HUES6 (cell line): ENCODE results near the gene ITGA5.

Experiments
- H3K27ac ChIP-seq: 2 replicates; pipeline ENCODE4 v1.7.0; 2013; ENCODE audit warnings: low read depth, mild to moderate bottlenecking, low read length, inconsistent platforms
- H3K27me3 ChIP-seq: 2 replicates; pipeline ENCODE4 v1.6.1; 2013; ENCODE audit warnings: low read length; ENCODE audit not compliant: control insufficient read depth, insufficient read depth
- H3K36me3 ChIP-seq: 2 replicates; pipeline ENCODE4 v1.6.1; 2013; ENCODE audit warnings: low read length; ENCODE audit not compliant: control insufficient read depth, insufficient read depth
- H3K4me1 ChIP-seq: 2 replicates; pipeline ENCODE4 v1.6.1; 2013; ENCODE audit warnings: low read length; ENCODE audit not compliant: control insufficient read depth, insufficient read depth
- H3K4me3 ChIP-seq: 2 replicates; pipeline ENCODE4 v1.5.1; 2013; ENCODE audit warnings: low read depth, low read length
- H3K9ac ChIP-seq: one replicate; pipeline ENCODE4 v1.6.1; 2013; ENCODE audit warnings: mild to moderate bottlenecking, low read length
- H3K9me3 ChIP-seq: 2 replicates; pipeline ENCODE4 v1.6.1; 2013; ENCODE audit warnings: low read depth, low read length; ENCODE audit not compliant: control insufficient read depth, insufficient read depth

Gene ITGA5

DNA sequence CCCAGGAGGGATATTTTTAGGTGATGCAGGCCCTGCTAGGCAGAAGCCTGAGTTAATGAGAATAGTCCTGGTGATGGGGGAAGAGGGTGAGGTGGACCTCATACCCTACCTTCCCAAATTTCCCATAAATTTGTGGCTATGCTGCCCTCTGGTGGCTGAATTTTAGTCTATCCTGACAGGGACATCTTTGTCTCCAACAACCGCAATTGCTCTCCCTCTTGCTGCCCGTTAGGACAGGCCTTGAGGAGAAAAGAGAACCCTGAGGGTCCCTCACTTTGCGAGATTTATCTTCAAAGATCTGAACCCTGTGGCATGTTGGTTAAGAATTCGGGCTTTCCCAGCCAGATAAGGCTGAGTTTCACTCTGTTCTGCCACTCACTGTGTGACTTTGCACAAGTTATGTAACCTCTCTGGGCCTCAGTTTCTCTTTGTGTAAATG, 24.8 kb downstream of the ITGA5 start:
- H3K9ac ChIP-seq = no peak overlapping the region
- peaks cover 4% of the 10 kb centered on the region; the same call in 1 of the 2 replicates for H3K27me3 ChIP-seq
- no peaks in the 10 kb centered on the region for H3K9me3 ChIP-seq
- H3K4me1 ChIP-seq = peaks cover 28% of the 10 kb centered on the region
- H3K36me3 ChIP-seq = peaks cover 36% of the 10 kb centered on the region
- H3K27ac ChIP-seq = no peak overlapping the region
- no peak overlapping the region for H3K4me3 ChIP-seq

DNA sequence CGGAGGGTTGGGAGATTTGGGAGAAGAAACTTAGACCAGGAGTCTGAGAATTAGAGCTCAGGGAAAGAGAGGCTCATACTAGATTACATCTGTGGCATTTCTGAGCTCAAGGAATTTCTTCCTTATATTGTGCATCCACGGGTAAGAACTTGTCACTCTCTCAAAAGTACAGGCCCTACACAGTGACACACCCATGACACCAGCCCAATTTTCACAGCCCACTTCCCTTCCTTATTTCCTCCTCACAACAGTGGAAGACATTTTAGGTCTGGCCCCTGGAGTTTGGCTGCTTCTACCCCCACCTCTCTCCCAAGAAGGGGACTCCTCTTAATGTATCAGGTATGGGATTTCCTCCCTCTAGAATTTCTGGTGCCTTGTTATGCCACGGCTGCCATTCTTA, 25.3 kb downstream of the ITGA5 start:
- no peak overlapping the region for H3K4me3 ChIP-seq
- peaks cover 32% of the 10 kb centered on the region for H3K36me3 ChIP-seq
- no peak overlapping the region for H3K9ac ChIP-seq
- H3K4me1 ChIP-seq = peaks cover 34% of the 10 kb centered on the region
- no peaks in the 10 kb centered on the region for H3K9me3 ChIP-seq
- H3K27me3 ChIP-seq = peaks cover 4% of the 10 kb centered on the region; the same call in 1 of the 2 replicates
- H3K27ac ChIP-seq = no peak overlapping the region

DNA sequence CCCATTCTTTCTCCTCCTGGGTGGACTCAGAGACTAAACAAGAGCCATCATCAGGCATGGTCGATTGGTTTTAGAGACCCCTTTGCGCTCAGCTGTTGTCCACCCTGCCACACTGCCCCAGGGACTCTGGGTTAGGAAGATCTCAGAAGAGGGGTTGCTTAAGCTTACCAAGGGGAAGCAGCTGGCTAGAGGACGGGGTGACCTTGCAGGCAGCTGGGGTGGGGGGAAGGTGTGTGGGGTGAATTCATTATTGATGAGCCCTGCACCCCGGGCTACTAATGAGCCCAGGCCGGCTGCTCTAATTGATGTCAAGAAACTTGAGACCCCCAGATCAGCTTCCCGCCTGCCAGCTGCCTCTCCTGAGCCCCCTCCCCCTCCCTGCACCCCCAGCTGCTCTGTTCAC, 25.9 kb downstream of the ITGA5 start:
- peaks cover 26% of the 10 kb centered on the region for H3K36me3 ChIP-seq
- H3K27ac ChIP-seq = no peak overlapping the region

DNA sequence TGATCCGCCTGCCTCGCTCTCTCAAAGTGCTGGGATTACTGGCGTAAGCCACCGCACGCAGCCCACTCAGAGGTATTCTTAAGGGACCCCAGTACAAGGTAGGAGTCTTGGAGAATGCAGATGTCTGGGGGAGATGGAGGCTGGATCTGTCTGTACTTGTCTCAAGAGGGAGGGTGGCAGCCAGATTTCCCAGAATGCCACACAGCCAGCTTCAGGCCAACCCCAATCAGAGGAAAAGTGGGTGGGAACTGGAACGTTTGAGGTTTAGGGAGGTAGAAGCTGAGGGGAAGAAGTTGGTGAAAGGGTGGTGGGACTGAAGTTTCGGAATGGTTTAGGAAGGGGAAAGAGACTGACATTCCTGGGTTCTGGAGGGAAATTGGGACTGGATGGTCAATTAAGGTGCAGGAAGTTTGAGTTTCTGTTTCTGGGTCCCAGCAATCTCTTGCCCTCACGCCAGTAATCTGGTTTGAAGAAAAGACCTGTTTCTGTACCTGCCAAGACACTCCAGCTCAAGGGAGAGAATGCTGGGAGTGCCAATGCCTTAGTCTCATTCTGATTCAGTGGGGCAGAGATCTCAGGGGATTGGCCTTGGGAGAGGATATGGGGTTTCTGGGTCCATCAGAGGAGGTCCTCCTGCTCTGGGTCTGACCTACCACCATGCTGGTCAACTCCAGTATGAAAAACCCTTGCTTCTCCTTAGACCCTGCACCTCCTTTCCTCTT, 26.4 kb downstream of the ITGA5 start:
- H3K4me3 ChIP-seq = no peak overlapping the region
- peaks cover 23% of the 10 kb centered on the region for H3K36me3 ChIP-seq
- H3K9me3 ChIP-seq = no peaks in the 10 kb centered on the region
- H3K4me1 ChIP-seq = peaks cover 45% of the 10 kb centered on the region
- H3K9ac ChIP-seq = no peak overlapping the region
- H3K27me3 ChIP-seq = peaks cover 4% of the 10 kb centered on the region; the same call in 1 of the 2 replicates
- H3K27ac ChIP-seq = no peak overlapping the region

More for the DNA sequence above, 25.9 kb downstream of the ITGA5 start:
- H3K4me3 ChIP-seq = no peak overlapping the region
- peaks cover 4% of the 10 kb centered on the region; the same call in 1 of the 2 replicates for H3K27me3 ChIP-seq
- H3K9ac ChIP-seq = no peak overlapping the region
- peaks cover 39% of the 10 kb centered on the region for H3K4me1 ChIP-seq
- no peaks in the 10 kb centered on the region for H3K9me3 ChIP-seq

DNA sequence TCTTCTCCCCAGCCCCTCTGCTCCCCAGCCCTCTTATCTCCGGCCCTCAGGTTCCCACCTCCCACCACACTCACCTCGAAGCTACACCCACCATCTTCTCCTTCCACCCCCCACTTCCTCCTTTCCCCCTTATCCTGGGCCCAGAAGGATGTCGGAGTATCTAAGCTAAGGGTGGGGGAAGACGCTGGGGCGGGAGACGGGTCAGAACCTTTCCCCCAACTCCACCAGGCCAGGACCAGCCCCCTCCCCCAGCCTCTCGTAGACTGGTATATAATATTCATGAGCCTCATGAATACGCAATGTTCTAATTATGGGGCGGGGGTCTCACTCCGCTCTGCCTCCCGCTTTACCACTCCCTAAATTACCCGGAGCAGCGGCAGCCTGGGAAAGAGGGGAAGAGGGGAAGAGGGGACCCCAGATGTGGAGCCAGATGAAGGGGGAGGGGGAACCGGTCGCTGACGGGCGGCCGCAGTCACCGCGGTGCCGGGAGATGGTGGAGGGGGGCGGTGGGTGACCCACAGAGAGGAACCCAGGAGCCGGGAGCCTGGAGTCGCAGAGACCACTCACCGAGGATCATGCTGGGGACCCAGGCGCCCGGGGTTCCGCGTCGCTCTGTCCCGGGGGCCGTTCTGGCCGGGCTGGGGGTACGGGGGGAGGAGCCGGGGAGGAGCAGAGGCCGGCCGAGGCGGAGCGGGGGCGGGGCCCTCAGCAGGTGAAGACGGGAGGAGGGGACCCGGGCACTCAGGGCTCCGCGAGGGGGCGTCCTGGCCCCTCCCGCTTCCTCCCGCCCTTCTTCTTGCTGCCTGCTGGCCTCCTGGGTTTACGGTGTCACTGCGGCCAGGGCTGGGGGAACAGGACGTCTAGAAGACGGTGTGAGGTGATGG, 28.2 kb downstream of the ITGA5 start:
- peaks cover 62% of the 10 kb centered on the region for H3K4me1 ChIP-seq
- peak overlapping the region; percentile 86 for H3K4me3 ChIP-seq
- H3K9me3 ChIP-seq = no peaks in the 10 kb centered on the region
- peaks cover 4% of the 10 kb centered on the region; the same call in 1 of the 2 replicates for H3K27me3 ChIP-seq
- peaks cover 8% of the 10 kb centered on the region; the same call in 1 of the 2 replicates for H3K36me3 ChIP-seq
- H3K9ac ChIP-seq = peak overlapping the region; percentile 58
- no peak overlapping the region for H3K27ac ChIP-seq

DNA sequence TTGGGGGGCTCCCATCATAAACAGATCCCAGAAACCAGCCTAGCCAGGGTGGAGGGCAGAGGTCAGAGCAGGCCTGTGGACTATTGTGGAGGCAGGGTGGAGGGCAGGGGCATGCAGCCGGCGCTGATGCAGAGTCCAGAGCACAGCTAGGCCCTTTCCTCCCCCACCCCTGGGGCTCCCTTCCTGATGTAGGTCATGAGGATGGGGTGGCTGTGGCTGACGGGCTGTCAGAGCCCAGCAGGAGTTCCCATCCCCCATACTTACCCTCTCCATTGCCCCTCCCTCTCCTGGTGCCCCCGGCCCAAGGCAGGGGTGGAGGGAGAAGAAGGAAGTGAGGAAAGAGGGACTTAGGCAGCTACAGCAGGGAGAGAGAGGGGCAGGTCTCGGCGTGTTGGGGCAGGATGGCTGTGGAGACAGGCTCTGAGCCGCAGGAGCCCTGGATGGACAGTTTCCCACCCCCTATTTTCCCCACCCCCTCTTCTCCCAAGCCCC, 28.8 kb downstream of the ITGA5 start:
- Histone ChIP-seq H3K36me3 (peaks cover 5% of the 10 kb centered on the region; the same call in 1 of the 2 replicates), H3K9me3 (no peaks in the 10 kb centered on the region), H3K9ac (no peak overlapping the region), H3K27ac (no peak overlapping the region), H3K4me3 (peak overlapping the region; percentile 86), H3K4me1 (peaks cover 67% of the 10 kb centered on the region), H3K27me3 (peaks cover 4% of the 10 kb centered on the region; the same call in 1 of the 2 replicates)

DNA sequence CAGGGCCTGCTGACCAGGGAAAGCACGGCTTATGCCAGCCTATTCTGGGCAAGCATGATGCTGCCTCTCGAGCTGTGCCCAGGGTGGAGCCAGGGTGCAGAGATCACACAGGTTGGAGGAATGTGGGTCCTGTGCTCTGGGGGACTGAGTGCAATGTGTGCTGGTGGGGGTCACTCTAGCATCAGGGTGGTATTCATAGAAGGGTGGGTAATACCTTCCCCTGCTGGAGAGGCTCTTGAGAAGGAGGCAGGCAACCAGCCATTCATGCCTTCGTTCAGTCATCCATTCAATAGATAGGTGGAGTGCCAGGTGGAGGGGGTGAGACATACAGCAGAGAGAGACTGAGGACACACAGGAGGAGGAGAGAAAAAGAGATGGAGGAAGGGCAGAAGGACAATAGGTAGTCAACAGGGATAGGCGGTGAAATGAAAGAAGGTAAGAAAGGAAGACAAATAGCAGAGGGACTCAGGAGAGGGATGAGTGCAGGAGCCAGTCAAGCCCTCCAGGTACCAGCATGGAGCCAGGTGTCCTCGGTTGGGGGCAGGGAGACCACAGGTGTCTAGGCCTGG, 29.4 kb downstream of the ITGA5 start:
- Histone ChIP-seq H3K27me3 (peaks cover 4% of the 10 kb centered on the region; the same call in 1 of the 2 replicates), H3K9ac (no peak overlapping the region), H3K27ac (no peak overlapping the region), H3K4me1 (peaks cover 72% of the 10 kb centered on the region), H3K9me3 (no peaks in the 10 kb centered on the region), H3K4me3 (peak overlapping the region; percentile 86), H3K36me3 (peaks cover under 1% of the 10 kb centered on the region; the same call in 1 of the 2 replicates)

DNA sequence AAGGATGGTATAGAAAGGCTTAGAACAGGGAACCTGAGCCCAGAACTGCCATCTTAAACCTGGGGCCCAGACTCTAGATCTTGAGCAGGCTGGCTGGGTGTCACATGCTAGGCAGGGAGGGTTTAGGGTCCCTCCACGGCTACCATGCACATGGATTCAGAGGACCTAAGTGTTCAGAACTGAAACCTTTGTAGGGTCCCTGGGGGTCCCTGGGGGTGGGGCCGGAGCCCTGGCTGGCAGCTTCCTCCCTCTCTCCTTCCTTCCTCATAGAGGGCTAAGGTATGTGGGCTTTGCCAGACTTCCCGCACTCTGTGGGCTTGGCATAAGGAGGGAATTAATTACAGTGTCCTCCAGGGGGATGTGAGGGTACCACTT, 29.9 kb downstream of the ITGA5 start:
- Histone ChIP-seq H3K27ac (no peak overlapping the region), H3K36me3 (no peaks in the 10 kb centered on the region), H3K4me3 (no peak overlapping the region), H3K9me3 (no peaks in the 10 kb centered on the region), H3K4me1 (peaks cover 77% of the 10 kb centered on the region), H3K9ac (no peak overlapping the region), H3K27me3 (peaks cover 4% of the 10 kb centered on the region; the same call in 1 of the 2 replicates)

DNA sequence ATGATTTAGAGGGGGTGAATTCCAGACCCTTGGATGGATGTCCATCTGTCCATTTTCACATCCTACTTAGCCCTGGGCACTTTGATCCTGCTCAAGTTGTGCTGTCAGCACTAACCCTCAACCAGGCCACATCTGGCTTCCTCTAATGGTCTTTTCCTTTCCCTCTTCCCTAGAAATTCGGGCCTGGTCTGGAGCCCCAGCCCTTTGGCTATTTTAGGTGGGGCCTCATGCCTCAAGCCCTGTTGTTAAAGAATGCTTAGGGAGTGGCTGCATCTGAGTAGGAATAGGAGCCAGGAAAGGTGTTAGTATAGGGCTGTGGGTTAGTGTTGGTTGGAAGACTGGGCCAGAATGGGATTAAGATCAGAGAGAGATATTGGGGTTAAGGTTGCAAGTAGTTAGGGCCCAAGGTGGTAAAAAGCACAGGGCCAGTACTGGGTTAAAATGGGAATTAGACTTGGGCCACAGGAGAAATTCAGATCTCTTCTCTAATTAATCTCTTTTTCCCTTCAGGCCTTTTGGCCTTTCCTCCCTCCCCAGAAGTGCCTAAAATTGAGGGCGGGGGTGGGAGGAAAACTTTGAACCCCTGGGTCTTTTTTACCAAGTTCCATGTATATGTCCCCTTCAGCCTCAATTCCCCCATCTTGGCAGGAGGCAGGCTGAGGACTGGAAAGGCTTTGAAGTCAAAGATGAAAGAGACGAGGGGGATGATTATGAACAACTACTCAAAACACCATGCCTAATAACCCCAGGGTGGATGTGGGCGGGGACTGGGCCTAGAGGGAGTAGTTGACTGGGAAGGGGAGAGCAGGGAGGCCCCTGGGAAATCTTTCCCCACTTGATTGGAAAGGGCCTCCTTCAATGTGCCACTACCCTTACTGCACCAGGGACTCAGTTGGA, 30.6 kb downstream of the ITGA5 start:
- Histone ChIP-seq H3K36me3 (0 out of 2 replicates have a peak, but pooled peaks cover 2% of the 10 kb centered on the region), H3K4me1 (peaks cover 73% of the 10 kb centered on the region), H3K27me3 (peaks cover 4% of the 10 kb centered on the region; the same call in 1 of the 2 replicates), H3K9ac (no peak overlapping the region), H3K27ac (peak overlapping the region; percentile 18; the same call in 1 of the 2 replicates), H3K4me3 (peak overlapping the region; percentile 4; the same call in 1 of the 2 replicates), H3K9me3 (no peaks in the 10 kb centered on the region)

DNA sequence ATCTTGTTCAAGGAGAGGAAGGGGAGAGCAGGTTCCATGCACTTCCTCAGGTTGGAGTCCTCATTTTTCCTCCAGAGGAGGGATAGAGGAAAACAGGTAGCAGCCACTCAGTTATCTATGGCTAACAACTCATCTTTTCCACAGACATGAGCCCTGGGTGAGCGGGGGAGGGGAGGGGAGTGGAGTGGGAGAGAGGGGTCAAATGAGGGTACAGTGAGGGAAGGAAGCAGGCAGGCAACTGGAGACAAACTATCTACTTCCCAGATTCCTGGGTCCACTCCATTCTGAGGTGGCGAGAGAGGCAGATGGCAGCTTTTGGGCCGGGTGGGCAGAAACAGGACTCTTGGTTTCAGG, 32.0 kb downstream of the ITGA5 start:
- H3K27ac ChIP-seq = no peak overlapping the region; the same call in 1 of the 2 replicates
- peaks cover 9% of the 10 kb centered on the region for H3K36me3 ChIP-seq
- H3K9ac ChIP-seq = peak overlapping the region; percentile 29
- H3K4me1 ChIP-seq = peaks cover 72% of the 10 kb centered on the region
- no peaks in the 10 kb centered on the region for H3K9me3 ChIP-seq
- peak overlapping the region; percentile 4 for H3K4me3 ChIP-seq
- H3K27me3 ChIP-seq = no peaks in the 10 kb centered on the region
